BLaER1 treated with 17β-estradiol and CSF1 and Interleukin-3, amounts not matched to agents 10 nM and 100 nM (cell line): ENCODE measurements around the gene SHE.

Source experiments
- H3K27ac ChIP-seq, 11 experiments: shearing (Covaris generic); formaldehyde crosslinking; 2 replicates each; pipeline ENCODE4 v1.8.1; 2022
- H3K27me3 ChIP-seq, 11 experiments: shearing (Covaris generic); formaldehyde crosslinking; 2 replicates each; pipeline ENCODE4 v1.8.1; 2022
- H3K36me3 ChIP-seq, 11 experiments: shearing (Covaris generic); formaldehyde crosslinking; 2 replicates each; pipeline ENCODE4 v1.8.1; 2022
- H3K4me1 ChIP-seq, 10 experiments: shearing (Covaris generic); formaldehyde crosslinking; 2 replicates each; pipeline ENCODE4 v1.8.1; 2022
- H3K4me2 ChIP-seq, 11 experiments: shearing (Covaris generic); formaldehyde crosslinking; 2 replicates each; pipeline ENCODE4 v1.8.1; 2022
- H3K4me3 ChIP-seq, 10 experiments: shearing (Covaris generic); formaldehyde crosslinking; 2 replicates each; pipeline ENCODE4 v1.8.1; 2022
- H3K9ac ChIP-seq, 11 experiments: shearing (Covaris generic); formaldehyde crosslinking; 2 replicates each; pipeline ENCODE4 v1.8.1; 2022
- H3K9me3 ChIP-seq, 11 experiments: shearing (Covaris generic); formaldehyde crosslinking; replicated peaks in 1 of 11; 2 replicates each; pipeline ENCODE4 v1.8.1; 2022
- H4K20me1 ChIP-seq, 11 experiments: shearing (Covaris generic); formaldehyde crosslinking; 2 replicates each; pipeline ENCODE4 v1.8.1; 2022
- Cebpa-rat ChIP-seq, 11 experiments: shearing (Covaris generic); IDR thresholded peaks; 2 replicates each; pipeline ENCODE4 v1.8.1; 2022

SHE gene

DNA sequence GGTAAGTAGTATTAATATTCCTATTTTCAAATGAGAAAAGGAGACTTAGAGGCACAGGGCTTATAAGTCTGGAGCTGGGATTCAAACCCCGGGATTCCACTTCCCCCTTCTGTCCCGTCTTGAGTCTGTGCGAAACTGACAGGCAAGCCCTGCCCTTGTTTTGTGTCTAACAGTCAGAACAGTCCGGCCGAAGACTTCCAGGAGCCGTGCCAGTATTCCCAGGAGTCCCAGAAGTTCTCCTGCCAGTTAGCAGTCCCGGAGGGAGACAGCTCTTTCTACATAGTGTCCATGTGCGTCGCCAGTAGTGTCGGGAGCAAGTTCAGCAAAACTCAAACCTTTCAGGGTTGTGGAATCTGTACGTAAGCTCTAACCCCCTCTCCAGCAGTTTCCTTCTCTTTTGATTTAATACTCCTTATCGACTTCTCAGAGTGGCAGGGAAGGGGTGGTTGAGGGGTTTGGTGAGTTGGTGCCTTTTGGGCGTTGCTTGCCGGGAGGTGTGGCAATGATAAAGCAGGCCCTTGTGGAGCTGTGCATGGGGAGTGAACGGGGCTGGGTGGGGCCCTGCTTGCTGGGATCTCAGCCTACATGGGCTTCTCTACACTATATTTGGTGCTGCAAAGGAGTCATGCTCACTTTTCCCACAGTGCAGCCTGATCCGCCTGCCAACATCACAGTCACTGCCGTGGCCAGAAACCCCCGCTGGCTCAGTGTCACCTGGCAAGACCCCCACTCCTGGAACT lies 67.7 kb downstream of the SHE start:
- peaks cover 0 to 100% (median 94%) of the 10 kb centered on the region in 11 experiments; a peak in 20 of 22 replicates for H3K36me3 ChIP-seq
- no peaks in the 10 kb centered on the region for H3K9me3 ChIP-seq
- no peak overlapping the region for H3K4me2 ChIP-seq
- H4K20me1 ChIP-seq: peaks cover 0 to 100% (median 100%) of the 10 kb centered on the region in 11 experiments; a peak in 19 of 22 replicates
- no peak overlapping the region for H3K4me3 ChIP-seq
- no peaks in the 10 kb centered on the region for H3K27me3 ChIP-seq
- 0 out of 22 replicates have a peak overlapping the region, but pooled peaks of 2 of the 11 experiments have one; percentile 8 to 25 for H3K9ac ChIP-seq
- TF ChIP-seq Cebpa-rat (IDR thresholded peaks at IDR 0.05): no peak
- no peak overlapping the region for H3K27ac ChIP-seq
- peaks cover 17 to 75% (median 51%) of the 10 kb centered on the region in 10 experiments for H3K4me1 ChIP-seq

- peaks cover 0 to 100% (median 100%) of the 10 kb centered on the region in 11 experiments; a peak in 19 of 22 replicates for H4K20me1 ChIP-seq
- no peak overlapping the region for H3K4me3 ChIP-seq
- no peaks in the 10 kb centered on the region for H3K9me3 ChIP-seq
- peak overlapping the region in 10 of 11 experiments; percentile 34 to 90 (median 62); a peak in 17 of 22 replicates for H3K4me2 ChIP-seq
- peak overlapping the region in 9 of 11 experiments; percentile 2 to 65 (median 44); a peak in 9 of 22 replicates for H3K9ac ChIP-seq
- H3K36me3 ChIP-seq: peaks cover 0 to 100% (median 94%) of the 10 kb centered on the region in 11 experiments; a peak in 20 of 22 replicates
- no peak for TF ChIP-seq Cebpa-rat (IDR thresholded peaks at IDR 0.05)
- peak overlapping the region; percentile 15 to 72 (median 42); a peak in 16 of 22 replicates for H3K27ac ChIP-seq
- no peaks in the 10 kb centered on the region for H3K27me3 ChIP-seq
- peaks cover 17 to 75% (median 49%) of the 10 kb centered on the region in 10 experiments for H3K4me1 ChIP-seq
These were observed 68.9 kb downstream of the SHE start for GRCh38 chr1:154433161-154433764.

DNA sequence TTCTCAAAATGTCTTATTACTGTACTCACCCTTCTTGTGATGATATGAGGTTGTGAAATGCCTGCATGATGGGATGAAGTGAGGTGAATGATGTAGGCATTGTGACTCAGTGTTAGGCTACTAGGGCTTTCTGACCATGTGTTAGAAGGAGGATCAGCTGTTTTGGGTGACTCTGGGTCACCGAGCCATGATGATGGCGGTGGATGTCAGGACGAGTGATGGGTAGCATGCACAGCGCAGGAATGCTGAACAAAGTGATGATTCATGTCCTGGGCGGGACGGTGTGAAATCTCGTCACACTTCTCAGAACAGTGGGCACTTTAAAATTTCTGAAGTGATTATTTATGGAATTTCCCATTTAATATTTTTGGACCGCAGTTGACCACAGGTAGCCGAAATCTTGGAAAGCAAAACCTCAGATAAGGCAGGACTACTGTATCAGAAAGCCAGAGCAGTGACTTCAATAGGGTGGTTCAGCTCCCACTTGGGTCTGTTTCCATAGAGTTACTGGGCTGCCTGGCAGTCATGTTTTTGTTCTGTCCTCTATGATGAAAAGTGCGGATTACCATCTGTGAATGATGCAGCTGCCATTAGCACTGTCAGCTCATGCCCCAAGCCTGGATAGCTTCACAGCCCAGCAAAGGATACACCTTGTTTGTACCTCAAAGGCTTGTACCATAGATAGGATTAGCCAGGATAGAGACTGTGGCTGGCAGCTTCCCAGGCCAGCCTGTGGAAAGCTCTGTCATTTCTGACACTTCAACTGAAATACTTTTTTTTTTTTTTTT lies 70.4 kb downstream of the SHE start:
- peaks cover 0 to 100% (median 94%) of the 10 kb centered on the region in 11 experiments; a peak in 20 of 22 replicates for H3K36me3 ChIP-seq
- peak overlapping the region; percentile 34 to 90 (median 63) for H3K4me2 ChIP-seq
- H3K9me3 ChIP-seq: no peaks in the 10 kb centered on the region
- no peaks in the 10 kb centered on the region for H3K27me3 ChIP-seq
- peaks cover 0 to 100% (median 100%) of the 10 kb centered on the region in 11 experiments; a peak in 19 of 22 replicates for H4K20me1 ChIP-seq
- no peak overlapping the region for H3K4me3 ChIP-seq
- H3K4me1 ChIP-seq: peaks cover 17 to 79% (median 53%) of the 10 kb centered on the region in 10 experiments
- H3K27ac ChIP-seq: peak overlapping the region in 8 of 11 experiments; percentile 14 to 72 (median 56); a peak in 11 of 22 replicates
- no peak for TF ChIP-seq Cebpa-rat (IDR thresholded peaks at IDR 0.05)
- peak overlapping the region in 6 of 11 experiments; percentile 38 to 65 (median 48); a peak in 7 of 22 replicates for H3K9ac ChIP-seq

GRCh38 chr1:154430903-154431302 lies 71.3 kb downstream of the SHE start:
- Histone ChIP-seq H3K4me1 (peaks cover 17 to 88% (median 56%) of the 10 kb centered on the region in 10 experiments), H3K36me3 (peaks cover 0 to 100% (median 88%) of the 10 kb centered on the region in 11 experiments; a peak in 20 of 22 replicates), H3K4me3 (no peak overlapping the region), H3K27me3 (no peaks in the 10 kb centered on the region), H3K27ac (peak overlapping the region in 5 of 11 experiments; percentile 7 to 72 (median 39); a peak in 8 of 22 replicates), H3K9ac (peak overlapping the region in 4 of 11 experiments; percentile 26 to 48 (median 37); a peak in 5 of 22 replicates), H4K20me1 (peaks cover 0 to 100% (median 100%) of the 10 kb centered on the region in 11 experiments; a peak in 19 of 22 replicates), H3K9me3 (no peaks in the 10 kb centered on the region), H3K4me2 (peak overlapping the region in 9 of 11 experiments; percentile 34 to 90 (median 67); a peak in 17 of 22 replicates)
- no peak for TF ChIP-seq Cebpa-rat (IDR thresholded peaks at IDR 0.05)

DNA sequence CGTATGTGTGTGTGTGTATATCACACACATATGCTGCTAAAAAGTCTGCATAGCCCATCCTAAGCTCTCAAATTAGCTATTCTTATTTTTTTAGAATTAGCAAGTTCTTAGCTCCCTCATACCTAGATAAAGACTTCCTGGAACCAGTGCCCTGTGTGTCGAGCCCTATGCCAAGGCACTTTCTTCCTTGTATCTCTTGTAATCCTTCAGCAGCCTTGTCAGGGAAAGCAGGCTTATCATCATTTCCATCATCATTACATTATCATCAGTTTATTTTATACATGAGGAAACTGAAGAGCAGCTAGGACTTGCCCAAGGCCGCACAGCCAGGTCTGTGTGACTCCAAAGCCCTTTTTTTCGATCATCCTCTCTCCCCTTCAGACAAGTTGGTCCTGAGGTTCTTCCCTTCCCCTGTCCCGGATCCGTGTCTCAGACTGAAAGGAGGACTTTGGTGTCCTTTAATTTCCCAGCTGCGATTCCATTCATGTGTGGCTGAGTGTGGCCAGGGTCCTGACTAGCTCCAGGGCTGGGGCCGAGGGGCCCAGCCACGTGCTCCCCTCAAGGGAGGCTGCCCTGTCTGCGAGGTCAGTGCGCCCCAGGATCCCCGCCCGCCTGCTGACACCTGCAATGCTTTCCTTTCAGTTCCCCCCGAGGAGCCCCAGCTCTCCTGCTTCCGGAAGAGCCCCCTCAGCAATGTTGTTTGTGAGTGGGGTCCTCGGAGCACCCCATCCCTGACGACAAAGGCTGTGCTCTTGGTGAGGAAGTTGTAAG lies 72.2 kb downstream of the SHE start:
- H4K20me1 ChIP-seq: peaks cover 0 to 100% (median 100%) of the 10 kb centered on the region in 11 experiments; a peak in 19 of 22 replicates
- no peak for TF ChIP-seq Cebpa-rat (IDR thresholded peaks at IDR 0.05)
- H3K36me3 ChIP-seq: peaks cover 0 to 100% (median 85%) of the 10 kb centered on the region in 11 experiments; a peak in 20 of 22 replicates
- no peak overlapping the region for H3K4me3 ChIP-seq
- H3K4me1 ChIP-seq: peaks cover 17 to 97% (median 63%) of the 10 kb centered on the region in 10 experiments
- H3K27ac ChIP-seq: peak overlapping the region in 5 of 11 experiments; percentile 13 to 72 (median 39); a peak in 6 of 22 replicates
- no peaks in the 10 kb centered on the region for H3K27me3 ChIP-seq
- peak overlapping the region in 7 of 11 experiments; percentile 34 to 90 (median 67); a peak in 13 of 22 replicates for H3K4me2 ChIP-seq
- no peaks in the 10 kb centered on the region for H3K9me3 ChIP-seq
- peak overlapping the region in 5 of 11 experiments; percentile 20 to 48 (median 36); a peak in 6 of 22 replicates for H3K9ac ChIP-seq
